Esophagus squamous epithelium (tissue), 4 donors: ENCODE measurements around the gene SIAH3.

Source experiments
- POLR2A ChIP-seq, 4 donors: fragments of 450-650 bp; IDR thresholded peaks; one replicate each; pipeline ENCODE4 v1.6.1; 2017; ENCODE audit warnings: antibody characterized with exemption in 4 of 4, mild to moderate bottlenecking in 4 of 4, moderate library complexity in 3 of 4
- TF ChIP-seq, protein P1 (sequence below), 6 experiments: fragments of 450-650 bp in 4 of 6; fragments of 200-600 bp in 2 of 6; sonication (generic) in 2 of 6; IDR thresholded peaks; one replicate each; pipeline ENCODE4 v1.5.1; 2016 to 2019; ENCODE audit warnings: antibody characterized with exemption in 6 of 6, mild to moderate bottlenecking in 4 of 6, moderate library complexity in 4 of 6

DNA sequence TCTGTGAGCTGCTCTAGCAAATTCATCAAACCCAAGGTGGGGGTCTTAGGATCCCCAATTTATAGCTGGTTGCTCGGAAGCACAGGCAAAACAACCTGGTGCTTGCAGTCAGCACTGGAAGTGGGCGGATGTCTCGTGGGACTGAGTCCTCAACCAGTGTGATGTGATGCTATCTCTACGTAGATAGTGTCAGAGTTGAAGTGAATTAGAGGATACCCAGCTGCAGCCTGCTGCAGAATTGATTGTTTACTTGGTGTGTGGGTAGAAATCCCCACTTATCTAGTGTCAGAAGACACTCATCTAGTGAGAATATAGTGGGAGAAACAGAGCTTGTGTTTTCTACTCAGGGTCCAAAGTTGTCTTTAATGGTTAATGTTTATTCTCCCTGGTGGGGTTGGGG lies 86.1 kb downstream of the SIAH3 start:
- no peak for TF ChIP-seq POLR2A (IDR thresholded peaks at IDR 0.05)
- TF ChIP-seq, protein P1, sequence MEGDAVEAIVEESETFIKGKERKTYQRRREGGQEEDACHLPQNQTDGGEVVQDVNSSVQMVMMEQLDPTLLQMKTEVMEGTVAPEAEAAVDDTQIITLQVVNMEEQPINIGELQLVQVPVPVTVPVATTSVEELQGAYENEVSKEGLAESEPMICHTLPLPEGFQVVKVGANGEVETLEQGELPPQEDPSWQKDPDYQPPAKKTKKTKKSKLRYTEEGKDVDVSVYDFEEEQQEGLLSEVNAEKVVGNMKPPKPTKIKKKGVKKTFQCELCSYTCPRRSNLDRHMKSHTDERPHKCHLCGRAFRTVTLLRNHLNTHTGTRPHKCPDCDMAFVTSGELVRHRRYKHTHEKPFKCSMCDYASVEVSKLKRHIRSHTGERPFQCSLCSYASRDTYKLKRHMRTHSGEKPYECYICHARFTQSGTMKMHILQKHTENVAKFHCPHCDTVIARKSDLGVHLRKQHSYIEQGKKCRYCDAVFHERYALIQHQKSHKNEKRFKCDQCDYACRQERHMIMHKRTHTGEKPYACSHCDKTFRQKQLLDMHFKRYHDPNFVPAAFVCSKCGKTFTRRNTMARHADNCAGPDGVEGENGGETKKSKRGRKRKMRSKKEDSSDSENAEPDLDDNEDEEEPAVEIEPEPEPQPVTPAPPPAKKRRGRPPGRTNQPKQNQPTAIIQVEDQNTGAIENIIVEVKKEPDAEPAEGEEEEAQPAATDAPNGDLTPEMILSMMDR (IDR thresholded peaks at IDR 0.05), result no peak
